ENCODE results near the gene TRIM29. TPM values are rescaled to one million over a fixed set of nuclear protein-coding genes. Genes with fewer than 3 reads are reported as not detected.

The TRIM29 gene
- total and polyA plus RNA-seq, 10 of the 15 experiments (the other 5 are each of a cell fraction or from before 2014, with no cell fraction given): 0.08 to 0.67 (median 0.26) TPM; not detected in 5

DNA sequence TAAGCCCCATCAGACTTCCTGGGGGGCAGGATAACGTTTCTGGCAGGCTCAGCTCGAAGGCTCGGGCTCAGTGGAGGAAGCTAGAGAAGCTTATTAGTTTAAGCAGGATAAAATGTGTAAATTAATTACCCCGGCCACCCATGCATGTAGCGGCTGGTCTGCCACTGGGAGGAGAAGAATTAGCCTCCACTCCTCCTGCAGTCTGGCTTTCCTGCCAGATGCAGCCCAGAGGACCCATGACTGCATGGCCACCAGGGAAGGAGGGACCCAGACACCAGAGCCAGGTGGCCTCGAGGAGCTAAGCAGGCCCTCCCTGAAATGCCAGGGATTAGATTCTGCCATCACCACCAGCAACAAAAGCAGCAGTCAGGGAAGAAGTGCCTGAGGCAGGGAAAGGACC lies 32.3 kb downstream of the TRIM29 start:
- ChIA-PET CTCF (interaction anchor here (1.1 to 1.7 kb wide), 4 partner anchors 26 to 459 kb away, joined by 3 to 5 read pairs (median 4); no protein-coding TSS in a partner anchor), POLR2A (no interaction called here), SMC1A (ENCODE audit: uncharacterized antibody, unreplicated experiment) (interaction anchor here (1.3 kb wide), 1 partner anchor 99 kb away, joined by 3 read pairs; no protein-coding TSS in a partner anchor), RAD21 (ENCODE audit: unreplicated experiment) (interaction anchor here (1.3 to 1.7 kb wide), 2 partner anchors 376 to 432 kb away, joined by 5 to 8 read pairs; partner anchors contain the start of gene NECTIN1)
- in situ Hi-C loops (cut with MboI) (loop anchor here (5.0 kb wide), 1 partner anchor 433 kb away; no protein-coding TSS in a partner anchor), intact Hi-C loops (cut with micrococcal nuclease; ENCODE audit: unreplicated experiment) (loop anchor here (5.0 kb wide), 1 partner anchor 363 kb away; no protein-coding TSS in a partner anchor)
- Histone ChIP-seq H3K4me2 (ENCODE audit: control insufficient read depth, insufficient read depth) (no peak overlapping the region), H3K79me2 (ENCODE audit: control insufficient read depth, insufficient read depth, low read length) (no peaks in the 10 kb centered on the region), H4K20me1 (ENCODE audit: control insufficient read depth, insufficient read depth) (no peaks in the 10 kb centered on the region; the same call in 1 of the 2 replicates), H2AFZ (ENCODE audit: control insufficient read depth, low read depth, low read length) (no peak overlapping the region), H3K4me3 (no peak overlapping the region), H3K27ac (ENCODE audit: control insufficient read depth, insufficient read depth) (no peak overlapping the region), H3K36me3 (ENCODE audit: control insufficient read depth in 2 of 2, insufficient read depth in 2 of 2, low read length in 1 of 2) (no peaks in the 10 kb centered on the region), H3K27me3 (replicated peaks in 1 of 2; ENCODE audit: control insufficient read depth in 2 of 2, insufficient read depth in 2 of 2, low read length in 1 of 2) (peaks cover 7 to 15% of the 10 kb centered on the region in 2 experiments; a peak in 3 of 4 replicates), H3K9me3 (replicated peaks; ENCODE audit: control insufficient read depth, insufficient read depth, low read length) (no peaks in the 10 kb centered on the region; the same call in 2 of the 3 replicates), H3K9ac (ENCODE audit: control insufficient read depth, insufficient read depth, low read length) (no peak overlapping the region), H3K4me1 (ENCODE audit: control insufficient read depth, insufficient read depth, low read length) (no peaks in the 10 kb centered on the region)
- ATAC-seq (no peak), DNase-seq (ENCODE audit: low read depth, low spot score) (no peak), FAIRE-seq (no peak)
- BruUV-seq (replicated peaks): no TSS peak
- 13% methylated on average over 6 of the region's 6 CpGs for WGBS (ENCODE audit: insufficient coverage, insufficient replicate concordance, low lambda C conversion rate, missing lambda C conversion rate)
- TF ChIP-seq MTA2 (IDR thresholded peaks at IDR 0.05; ENCODE audit: low read depth): no peak
- TF ChIP-seq SUPT20H (IDR thresholded peaks at IDR 0.05; ENCODE audit: borderline replicate concordance, control insufficient read depth, low read depth, low read length): no peak
- TF ChIP-seq LARP7 (IDR thresholded peaks at IDR 0.05): no peak
- TF ChIP-seq, protein P1, sequence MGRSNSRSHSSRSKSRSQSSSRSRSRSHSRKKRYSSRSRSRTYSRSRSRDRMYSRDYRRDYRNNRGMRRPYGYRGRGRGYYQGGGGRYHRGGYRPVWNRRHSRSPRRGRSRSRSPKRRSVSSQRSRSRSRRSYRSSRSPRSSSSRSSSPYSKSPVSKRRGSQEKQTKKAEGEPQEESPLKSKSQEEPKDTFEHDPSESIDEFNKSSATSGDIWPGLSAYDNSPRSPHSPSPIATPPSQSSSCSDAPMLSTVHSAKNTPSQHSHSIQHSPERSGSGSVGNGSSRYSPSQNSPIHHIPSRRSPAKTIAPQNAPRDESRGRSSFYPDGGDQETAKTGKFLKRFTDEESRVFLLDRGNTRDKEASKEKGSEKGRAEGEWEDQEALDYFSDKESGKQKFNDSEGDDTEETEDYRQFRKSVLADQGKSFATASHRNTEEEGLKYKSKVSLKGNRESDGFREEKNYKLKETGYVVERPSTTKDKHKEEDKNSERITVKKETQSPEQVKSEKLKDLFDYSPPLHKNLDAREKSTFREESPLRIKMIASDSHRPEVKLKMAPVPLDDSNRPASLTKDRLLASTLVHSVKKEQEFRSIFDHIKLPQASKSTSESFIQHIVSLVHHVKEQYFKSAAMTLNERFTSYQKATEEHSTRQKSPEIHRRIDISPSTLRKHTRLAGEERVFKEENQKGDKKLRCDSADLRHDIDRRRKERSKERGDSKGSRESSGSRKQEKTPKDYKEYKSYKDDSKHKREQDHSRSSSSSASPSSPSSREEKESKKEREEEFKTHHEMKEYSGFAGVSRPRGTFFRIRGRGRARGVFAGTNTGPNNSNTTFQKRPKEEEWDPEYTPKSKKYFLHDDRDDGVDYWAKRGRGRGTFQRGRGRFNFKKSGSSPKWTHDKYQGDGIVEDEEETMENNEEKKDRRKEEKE (IDR thresholded peaks at IDR 0.05): no peak
- TF ChIP-seq GABPA (IDR thresholded peaks at IDR 0.05; ENCODE audit: low read depth): no peak
- TF ChIP-seq, protein P2, sequence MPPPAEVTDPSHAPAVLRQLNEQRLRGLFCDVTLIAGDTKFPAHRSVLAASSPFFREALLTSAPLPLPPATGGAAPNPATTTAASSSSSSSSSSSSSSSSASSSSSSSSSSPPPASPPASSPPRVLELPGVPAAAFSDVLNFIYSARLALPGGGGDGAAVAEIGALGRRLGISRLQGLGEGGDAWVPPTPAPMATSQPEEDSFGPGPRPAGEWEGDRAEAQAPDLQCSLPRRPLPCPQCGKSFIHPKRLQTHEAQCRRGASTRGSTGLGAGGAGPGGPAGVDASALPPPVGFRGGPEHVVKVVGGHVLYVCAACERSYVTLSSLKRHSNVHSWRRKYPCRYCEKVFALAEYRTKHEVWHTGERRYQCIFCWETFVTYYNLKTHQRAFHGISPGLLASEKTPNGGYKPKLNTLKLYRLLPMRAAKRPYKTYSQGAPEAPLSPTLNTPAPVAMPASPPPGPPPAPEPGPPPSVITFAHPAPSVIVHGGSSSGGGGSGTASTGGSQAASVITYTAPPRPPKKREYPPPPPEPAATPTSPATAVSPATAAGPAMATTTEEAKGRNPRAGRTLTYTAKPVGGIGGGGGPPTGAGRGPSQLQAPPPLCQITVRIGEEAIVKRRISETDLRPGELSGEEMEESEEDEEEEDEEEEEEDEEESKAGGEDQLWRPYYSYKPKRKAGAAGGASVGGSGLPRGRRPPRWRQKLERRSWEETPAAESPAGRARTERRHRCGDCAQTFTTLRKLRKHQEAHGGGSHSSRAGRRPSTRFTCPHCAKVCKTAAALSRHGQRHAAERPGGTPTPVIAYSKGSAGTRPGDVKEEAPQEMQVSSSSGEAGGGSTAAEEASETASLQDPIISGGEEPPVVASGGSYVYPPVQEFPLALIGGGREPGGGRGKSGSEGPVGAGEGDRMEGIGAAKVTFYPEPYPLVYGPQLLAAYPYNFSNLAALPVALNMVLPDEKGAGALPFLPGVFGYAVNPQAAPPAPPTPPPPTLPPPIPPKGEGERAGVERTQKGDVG (CRISPR knock-in tag; IDR thresholded peaks at IDR 0.05): no peak
- TF ChIP-seq NFYA (IDR thresholded peaks at IDR 0.05; ENCODE audit: borderline replicate concordance, low read depth, low read length): no peak
- no peak for TF ChIP-seq RAD21 (IDR thresholded peaks at IDR 0.05; ENCODE audit: insufficient read depth, low read depth, low read length)
- no peak for TF ChIP-seq EGR1 (IDR thresholded peaks at IDR 0.05; ENCODE audit: borderline replicate concordance in 1 of 2, low read depth in 2 of 2, low read length in 2 of 2)
- no peak for TF ChIP-seq SIN3A (IDR thresholded peaks at IDR 0.05; ENCODE audit: low read depth, low read length)
- TF ChIP-seq, protein P3, sequence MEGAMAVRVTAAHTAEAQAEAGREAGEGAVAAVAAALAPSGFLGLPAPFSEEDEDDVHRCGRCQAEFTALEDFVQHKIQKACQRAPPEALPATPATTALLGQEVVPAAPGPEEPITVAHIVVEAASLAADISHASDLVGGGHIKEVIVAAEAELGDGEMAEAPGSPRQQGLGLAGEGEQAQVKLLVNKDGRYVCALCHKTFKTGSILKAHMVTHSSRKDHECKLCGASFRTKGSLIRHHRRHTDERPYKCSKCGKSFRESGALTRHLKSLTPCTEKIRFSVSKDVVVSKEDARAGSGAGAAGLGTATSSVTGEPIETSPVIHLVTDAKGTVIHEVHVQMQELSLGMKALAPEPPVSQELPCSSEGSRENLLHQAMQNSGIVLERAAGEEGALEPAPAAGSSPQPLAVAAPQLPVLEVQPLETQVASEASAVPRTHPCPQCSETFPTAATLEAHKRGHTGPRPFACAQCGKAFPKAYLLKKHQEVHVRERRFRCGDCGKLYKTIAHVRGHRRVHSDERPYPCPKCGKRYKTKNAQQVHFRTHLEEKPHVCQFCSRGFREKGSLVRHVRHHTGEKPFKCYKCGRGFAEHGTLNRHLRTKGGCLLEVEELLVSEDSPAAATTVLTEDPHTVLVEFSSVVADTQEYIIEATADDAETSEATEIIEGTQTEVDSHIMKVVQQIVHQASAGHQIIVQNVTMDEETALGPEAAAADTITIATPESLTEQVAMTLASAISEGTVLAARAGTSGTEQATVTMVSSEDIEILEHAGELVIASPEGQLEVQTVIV (IDR thresholded peaks at IDR 0.05; ENCODE audit: borderline replicate concordance, partially characterized antibody): no peak
- TF ChIP-seq RB1 (IDR thresholded peaks at IDR 0.05; ENCODE audit: borderline replicate concordance): no peak
- no peak for TF ChIP-seq MYB (IDR thresholded peaks at IDR 0.05; ENCODE audit: borderline replicate concordance, low read depth, low read length)
- no peak for TF ChIP-seq SMAD5 (IDR thresholded peaks at IDR 0.05; ENCODE audit: low read depth)
- TF ChIP-seq RELA (IDR thresholded peaks at IDR 0.05; ENCODE audit: borderline replicate concordance, partially characterized antibody): no peak
